Measurements from ENCODE around the gene SPSB2. TPM values are rescaled to one million over a fixed set of nuclear protein-coding genes. Genes with fewer than 3 reads are reported as not detected.

SPSB2 gene
- total RNA-seq, 1 donor from 2014 or later = 10.0 TPM

GRCh38 chr12:6833189-6833890, 39.8 kb downstream of the SPSB2 start:
- no peak for DNase-seq (ENCODE audit: low read depth)

- no peak for DNase-seq (ENCODE audit: low read depth)
These were observed 41.0 kb downstream of the SPSB2 start for GRCh38 chr12:6832125-6832524.

GRCh38 chr12:6831450-6831995, 41.6 kb downstream of the SPSB2 start:
- DNase-seq (ENCODE audit: low read depth) = no peak

- no peak for DNase-seq (ENCODE audit: low read depth)
These were observed 42.1 kb downstream of the SPSB2 start for GRCh38 chr12:6830999-6831398.

- no peak for DNase-seq (ENCODE audit: low read depth)
These were observed 42.7 kb downstream of the SPSB2 start for GRCh38 chr12:6830286-6830890.

- no peak for DNase-seq (ENCODE audit: low read depth)
These were observed 43.4 kb downstream of the SPSB2 start for GRCh38 chr12:6829536-6830220.

GRCh38 chr12:6828781-6829535, 44.1 kb downstream of the SPSB2 start:
- DNase-seq (ENCODE audit: low read depth) = peak; percentile 66

GRCh38 chr12:6827982-6828780, 44.9 kb downstream of the SPSB2 start, which contains the start of gene P3H3:
Gene P3H3 (plus strand): TSS chr12:6828407. CDS start chr12:6828441, 34 bp downstream.
- peak; percentile 51 for DNase-seq (ENCODE audit: low read depth)

GRCh38 chr12:6827437-6827911, 45.6 kb downstream of the SPSB2 start:
- DNase-seq (ENCODE audit: low read depth) = peak; percentile 85

GRCh38 chr12:6826734-6827436, 46.2 kb downstream of the SPSB2 start:
- no peak for DNase-seq (ENCODE audit: low read depth)

- DNase-seq (ENCODE audit: low read depth) = no peak
These were observed 46.9 kb downstream of the SPSB2 start for GRCh38 chr12:6826125-6826733.

GRCh38 chr12:6825398-6826124, 47.5 kb downstream of the SPSB2 start:
- peak; percentile 89 for DNase-seq (ENCODE audit: low read depth)

- peak; percentile 16 for DNase-seq (ENCODE audit: low read depth)
These were observed 48.2 kb downstream of the SPSB2 start for GRCh38 chr12:6824901-6825381.

GRCh38 chr12:6824085-6824775, 48.9 kb downstream of the SPSB2 start:
- no peak for DNase-seq (ENCODE audit: low read depth)

GRCh38 chr12:6823182-6824084, 49.7 kb downstream of the SPSB2 start:
- no peak for DNase-seq (ENCODE audit: low read depth)

GRCh38 chr12:6822426-6823135, 50.5 kb downstream of the SPSB2 start:
- no peak for DNase-seq (ENCODE audit: low read depth)

Data from myocyte (in vitro differentiated cells).